NCI-H510A (cell line): ENCODE data around the gene ABHD15.

ENCODE experiments used
- DNase-seq: peaks from one replicate; lab custom pipeline; 2025; lab: John Stamatoyannopoulos, UW

The ABHD15 gene

GRCh38 chr17:29518359-29518758, 48.5 kb downstream of the ABHD15 start:
- no peak for DNase-seq

- no peak for DNase-seq
Observed at GRCh38 chr17:29514792-29515191, 52.0 kb downstream of the ABHD15 start.

GRCh38 chr17:29510953-29511352, 55.9 kb downstream of the ABHD15 start:
- no peak for DNase-seq
